HG03469 (cell line): ENCODE data around the gene ERC1.
"Not testable (repeated sequence)": the region's sequence is repeated elsewhere in the genome, so short reads cannot be mapped to it uniquely, and the experiment has no call there.

Experiments used
- ATAC-seq: cut with Tn5 transposase; IDR thresholded peaks from one replicate; pipeline ENCODE4 v1.9.1; 2021; ENCODE audit warnings: mild to moderate bottlenecking, moderate library complexity, moderate number of reproducible peaks; ENCODE audit not compliant: unreplicated experiment

Gene ERC1

DNA sequence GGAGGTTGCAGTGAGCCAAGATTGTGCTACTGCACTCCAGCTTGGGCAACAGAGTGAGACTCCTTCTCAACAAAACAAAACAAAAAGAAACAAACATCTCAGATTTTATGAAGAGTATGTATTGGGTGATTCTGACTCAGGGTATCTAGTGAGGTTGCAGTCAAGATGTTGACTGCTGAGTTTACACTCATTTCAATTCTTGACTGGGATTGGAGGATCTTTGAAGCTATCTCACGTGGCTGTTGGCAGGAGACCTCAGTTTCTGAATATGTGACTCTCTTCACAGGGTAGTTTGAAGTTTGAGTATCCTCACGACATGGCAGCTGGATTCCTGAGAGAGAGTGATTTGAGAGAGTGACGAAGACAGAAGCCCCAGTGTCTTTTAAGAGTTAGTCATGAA is 29.4 kb downstream of the ERC1 start:
- no peak for ATAC-seq

DNA sequence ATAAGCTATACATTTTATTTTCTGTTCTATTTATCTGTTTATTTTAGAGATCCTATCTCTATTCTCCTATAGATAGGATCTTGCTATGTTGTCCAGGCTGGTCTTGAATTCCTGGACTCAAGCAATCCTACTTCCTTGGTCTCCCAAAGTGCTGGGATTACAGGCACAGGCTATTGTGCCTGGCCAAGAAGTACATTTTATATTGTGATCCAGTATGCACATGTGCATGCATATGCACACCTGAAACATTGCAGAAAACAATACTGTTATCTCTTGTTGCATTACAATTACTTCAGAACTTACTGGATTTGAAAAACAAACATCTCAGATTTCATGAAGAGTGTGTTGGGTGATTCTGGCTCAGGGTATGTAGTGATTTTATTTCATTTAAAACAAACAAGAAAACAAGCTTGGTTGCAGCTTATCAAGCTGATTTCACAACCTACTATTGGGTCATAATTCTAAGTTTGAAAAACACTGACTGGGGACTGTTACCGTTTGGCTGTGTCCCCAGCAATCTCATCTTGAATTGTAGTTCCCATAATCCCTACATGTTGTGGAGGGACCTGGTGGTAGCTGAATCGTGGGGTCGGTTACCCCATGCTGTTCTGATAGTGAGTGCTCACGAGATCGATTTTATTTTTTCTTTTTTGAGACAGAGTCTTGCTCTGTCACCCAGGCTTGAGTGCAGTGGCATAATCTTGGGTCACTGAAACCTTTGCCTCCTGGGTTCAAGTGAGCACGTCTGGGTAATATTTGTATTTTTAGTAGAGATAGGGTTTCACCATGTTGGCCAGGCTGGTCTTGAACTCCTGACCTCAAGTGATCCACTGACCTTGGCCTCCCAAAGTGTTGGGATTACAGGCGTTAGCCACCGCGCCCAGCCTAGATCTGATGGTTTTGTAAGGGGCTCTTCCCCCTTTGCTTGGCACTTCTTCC is 31.3 kb downstream of the ERC1 start:
- ATAC-seq = no peak

DNA sequence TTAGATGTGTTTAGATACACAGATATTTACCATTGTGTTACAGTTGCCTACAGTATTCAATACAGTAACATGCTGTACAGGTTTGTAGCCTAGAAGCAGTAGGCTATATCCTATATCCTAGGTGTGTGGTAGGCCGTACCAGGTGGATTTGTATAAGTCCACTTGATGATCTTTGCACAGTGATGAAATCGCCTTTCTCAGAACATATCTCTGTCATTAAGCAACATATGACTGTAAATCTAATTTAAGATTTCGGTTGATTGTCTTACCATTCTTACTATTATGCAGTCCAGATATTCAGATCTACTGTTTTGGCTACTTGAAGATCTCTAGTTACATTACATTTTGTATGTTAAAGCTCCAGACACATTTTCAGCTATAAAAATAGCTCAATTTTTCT is 39.8 kb downstream of the ERC1 start:
- no peak for ATAC-seq

DNA sequence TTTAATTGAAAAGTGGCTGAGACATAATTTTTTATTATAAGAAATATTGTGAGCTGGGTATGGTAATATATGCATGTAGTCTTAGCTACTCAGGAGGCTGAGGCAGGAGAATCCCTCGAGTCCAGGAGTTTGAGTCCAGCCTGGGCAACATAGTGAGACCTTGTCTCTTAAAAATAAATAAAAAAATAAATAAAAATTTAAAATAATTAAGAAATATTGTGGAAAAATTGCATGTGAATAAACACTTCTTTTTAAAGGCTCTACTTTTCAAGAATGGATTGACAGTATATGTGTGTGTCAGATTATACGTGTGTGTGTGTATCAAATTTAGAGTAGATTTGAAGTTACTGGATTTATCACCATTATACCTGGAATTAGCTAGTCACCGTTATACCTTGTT is 43.2 kb downstream of the ERC1 start:
- ATAC-seq = no peak

DNA sequence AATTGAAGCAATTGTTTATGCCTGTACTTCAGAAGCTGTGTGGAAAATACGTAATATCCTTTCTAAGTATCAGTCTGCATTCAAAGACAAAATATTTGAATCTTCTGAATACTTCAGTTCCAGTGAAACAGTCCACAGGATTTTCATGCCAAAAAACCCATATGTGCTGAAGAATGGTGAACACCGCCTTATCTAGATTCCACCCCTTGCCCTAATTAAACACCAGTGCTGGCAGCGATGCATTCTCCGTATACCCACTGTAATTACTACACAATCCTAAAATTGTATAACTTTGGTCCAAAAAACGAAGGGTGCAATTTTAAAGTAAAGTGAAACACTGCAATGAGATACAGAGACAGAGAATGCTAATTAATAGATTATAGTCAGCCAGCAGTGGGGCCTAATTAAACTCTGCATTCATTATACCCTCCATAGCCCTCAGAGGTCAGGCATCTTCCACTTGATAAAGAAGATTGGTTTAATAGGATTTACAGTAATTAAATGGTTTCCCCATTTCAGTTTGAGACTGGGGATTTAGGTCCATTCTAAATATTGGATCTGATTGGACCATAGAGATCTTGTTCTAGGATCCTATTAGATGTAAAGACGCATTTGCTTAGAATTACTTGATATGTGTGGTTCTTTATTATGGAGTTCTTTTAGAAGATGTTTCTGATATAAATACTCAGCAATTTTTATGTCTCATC is 43.9 kb downstream of the ERC1 start:
- no peak for ATAC-seq

DNA sequence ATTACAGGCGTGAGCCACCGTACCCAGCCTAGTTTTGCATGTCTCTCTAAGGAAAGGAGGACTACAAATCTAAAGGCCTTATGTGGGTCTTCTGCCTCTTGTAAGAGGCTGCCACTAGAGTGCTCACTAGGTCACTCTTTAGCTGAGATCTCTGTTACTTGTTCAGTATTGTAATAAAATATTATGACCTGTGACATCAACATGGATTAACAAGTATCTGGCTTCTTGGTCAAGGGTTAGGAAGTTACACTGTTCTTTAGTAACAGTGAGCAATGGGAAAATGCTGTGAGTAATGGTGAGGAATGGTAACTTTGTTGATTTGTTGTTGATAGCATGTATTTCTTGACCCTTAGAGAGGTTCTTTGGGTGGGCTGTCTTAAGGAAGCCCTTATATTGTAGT is 50.5 kb downstream of the ERC1 start:
- ATAC-seq = no peak

DNA sequence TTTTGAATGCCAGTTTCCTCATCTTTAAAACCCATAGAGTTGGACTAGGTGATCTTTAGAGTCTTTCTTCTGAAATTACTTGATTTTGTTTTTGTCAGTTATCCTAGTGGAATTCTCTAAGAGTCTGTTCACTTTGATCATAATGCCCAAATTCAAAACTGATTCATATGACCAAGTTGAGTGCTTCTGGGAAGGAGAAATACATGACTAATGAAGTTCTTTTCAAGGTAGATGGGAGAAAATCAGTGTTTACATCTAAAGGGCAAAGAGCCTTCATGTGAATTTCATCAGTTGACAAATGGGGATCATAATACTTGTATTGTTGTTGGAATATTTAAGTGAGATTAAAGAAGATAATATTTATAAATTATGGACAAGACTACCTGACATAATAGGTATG is 53.2 kb downstream of the ERC1 start:
- ATAC-seq = no peak

DNA sequence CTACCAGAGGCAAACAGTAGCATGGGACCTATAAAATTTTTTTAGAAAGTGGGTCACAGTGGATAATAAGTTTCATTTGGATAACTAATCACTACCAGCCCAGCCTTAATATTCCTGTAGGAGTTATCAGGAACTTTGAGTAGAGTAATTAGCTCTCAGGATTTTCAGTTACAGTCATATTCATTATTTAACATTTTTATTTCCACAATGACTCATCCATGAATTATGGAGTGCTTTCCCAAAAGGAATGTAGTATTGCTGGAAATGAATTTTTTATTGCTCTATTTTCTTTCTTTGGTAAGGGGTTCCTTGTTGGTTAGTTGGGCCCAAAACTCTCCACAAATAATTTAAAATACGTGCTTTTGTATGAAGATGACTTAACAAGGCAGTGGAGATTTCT is 53.7 kb downstream of the ERC1 start:
- no peak for ATAC-seq

DNA sequence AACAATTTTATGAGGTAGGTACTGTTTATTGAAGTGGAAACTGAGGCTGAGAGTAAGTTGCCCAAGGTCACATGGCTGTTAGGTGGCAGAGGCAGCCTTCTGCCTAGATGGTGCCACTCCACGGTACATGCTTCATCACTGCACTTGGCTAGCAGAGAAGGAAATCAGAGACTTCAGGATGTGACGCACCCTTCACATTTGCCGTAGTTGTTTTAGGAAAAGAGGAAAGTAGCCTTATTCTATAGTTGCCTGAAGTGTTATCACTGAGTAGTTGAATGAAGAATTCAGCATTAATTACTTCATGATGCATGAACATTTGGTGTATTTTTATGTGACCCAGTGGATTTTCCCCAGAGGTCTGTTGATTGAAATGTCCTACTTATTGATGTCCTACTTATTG is 55.7 kb downstream of the ERC1 start:
- ATAC-seq = no peak

DNA sequence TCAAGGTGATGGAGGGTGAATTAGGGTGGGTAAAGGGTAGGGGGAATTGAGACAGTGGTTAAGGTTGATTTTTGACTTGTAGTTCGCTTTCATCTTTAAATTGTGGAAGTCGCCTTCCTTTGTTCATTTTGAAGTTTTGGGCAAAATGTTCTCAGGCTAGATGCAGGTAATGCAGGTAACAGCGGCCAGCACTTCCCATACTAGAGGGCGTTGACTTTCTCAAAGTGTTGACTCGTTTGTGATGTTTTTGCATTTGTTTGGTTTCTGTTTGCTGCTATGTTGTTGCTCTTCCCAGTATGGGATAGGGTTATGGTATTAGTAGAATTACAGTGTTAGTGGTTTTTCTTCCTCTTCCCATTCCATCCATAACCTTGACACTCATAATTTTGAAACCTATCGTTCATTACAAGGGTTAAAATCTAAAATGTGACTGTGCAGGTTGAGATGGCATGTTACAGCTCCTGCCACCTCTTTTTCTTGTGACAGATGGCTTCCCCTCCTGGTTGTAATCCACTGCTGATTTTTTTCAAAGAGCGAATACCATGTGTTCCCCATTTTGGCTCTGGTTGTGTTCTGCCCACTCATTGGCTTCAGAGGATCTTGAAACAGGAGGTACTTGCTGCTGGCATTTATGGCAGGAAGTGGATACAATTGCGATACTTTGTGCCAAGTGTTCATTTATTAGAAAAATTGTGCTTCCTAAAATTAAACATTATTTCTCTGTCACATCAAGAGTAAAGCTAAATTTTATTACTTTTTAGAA is 57.1 kb downstream of the ERC1 start:
- ATAC-seq = no peak

DNA sequence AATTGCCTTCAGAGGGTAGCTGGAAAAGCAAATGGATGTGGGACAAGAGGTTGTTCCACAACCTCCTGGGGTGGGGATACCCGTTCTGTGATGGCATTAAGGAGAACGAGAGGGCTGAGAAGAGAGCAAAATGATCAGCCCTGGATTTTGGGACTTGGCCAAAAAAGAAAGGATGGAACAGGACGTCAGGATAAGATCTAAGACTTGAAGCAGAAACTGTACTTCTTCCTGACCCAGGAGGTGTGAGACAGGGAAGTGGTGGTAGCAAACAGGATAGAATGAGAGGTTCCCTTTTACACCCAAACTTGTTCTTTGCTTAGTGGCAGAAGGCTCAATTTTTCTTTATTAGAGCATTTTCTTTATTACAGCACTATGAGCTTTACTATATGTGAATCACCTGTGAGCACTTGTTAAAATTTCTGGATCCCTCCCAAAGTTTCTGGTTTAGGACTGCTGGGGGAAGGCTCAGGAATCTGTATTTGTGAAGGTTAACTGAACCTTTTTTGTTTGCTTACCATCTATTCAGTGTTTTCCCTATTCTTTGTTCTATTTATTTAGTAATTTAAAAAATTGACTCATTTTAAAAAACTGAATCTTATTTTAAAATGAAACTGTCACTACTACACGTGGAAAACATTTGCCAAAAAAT is 59.2 kb downstream of the ERC1 start:
- ATAC-seq = no peak

DNA sequence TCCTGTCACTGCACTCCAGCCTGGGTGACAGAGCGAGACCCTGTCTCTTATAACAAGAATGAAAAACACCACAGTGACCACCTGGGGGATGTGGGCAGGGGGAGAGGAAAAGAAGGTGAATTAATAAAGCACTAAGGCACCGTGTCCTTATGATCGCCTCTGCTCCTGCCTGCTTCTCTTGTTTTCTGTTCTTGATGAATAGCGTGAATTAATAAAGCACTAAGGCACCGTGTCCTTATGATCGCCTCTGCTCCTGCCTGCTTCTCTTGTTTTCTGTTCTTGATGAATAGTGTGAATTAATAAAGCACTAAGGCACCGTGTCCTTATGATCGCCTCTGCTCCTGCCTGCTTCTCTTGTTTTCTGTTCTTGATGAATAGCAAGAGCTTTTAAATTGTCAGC is 60.6 kb downstream of the ERC1 start:
- ATAC-seq = not testable (repeated sequence)

DNA sequence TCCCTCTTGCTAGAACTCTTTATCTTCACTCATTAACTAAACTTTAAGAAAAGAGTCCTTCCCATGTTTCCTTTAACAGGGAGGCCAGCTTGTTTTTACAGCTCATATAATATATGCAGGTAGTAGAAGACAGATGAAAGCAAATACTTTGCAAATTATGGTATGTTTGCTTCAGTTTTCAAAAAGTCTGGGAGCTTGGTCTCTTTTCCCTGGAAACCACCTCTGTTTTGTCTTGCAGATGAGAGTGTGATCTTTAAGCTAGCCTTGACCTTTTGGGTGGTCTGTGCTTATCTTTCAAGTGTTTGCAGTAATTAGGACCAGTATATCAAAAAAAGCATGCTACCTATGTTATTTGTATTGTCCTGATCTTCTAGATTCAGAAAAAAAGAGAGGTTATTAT is 62.7 kb downstream of the ERC1 start:
- no peak for ATAC-seq

DNA sequence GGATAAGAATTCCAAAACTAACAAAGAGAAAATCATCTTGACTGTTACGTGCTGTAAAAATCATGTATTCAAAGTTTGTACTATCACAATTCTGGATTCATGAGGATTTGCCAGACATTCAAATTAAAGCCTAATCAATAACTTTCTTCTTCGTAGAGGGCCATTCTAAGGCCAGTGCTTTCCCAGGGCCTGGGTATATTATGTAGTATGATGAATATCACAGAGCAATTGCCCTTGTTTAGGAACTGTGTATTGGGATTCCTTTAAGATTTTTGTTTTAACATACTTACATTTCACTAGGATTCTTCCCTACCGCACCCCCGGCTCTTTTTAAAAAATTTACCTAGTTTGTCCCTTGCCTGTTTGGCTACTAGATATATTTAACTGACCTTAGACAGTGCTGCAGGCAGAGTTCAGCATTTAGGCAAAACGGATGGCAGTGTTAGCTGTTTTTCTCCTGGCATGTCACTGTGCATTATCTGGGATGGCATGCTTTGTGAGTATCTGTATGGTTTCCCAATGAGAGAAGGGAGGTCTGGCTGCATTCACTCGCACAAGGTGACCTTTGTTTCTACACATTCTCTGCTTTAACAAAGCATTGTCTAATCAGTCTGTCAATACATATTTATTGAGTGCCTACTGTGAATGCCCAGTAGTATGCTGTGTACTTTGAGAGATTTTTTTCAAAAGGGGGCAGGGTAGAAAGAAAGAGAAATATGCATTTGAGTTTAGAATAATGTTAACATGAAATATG is 63.3 kb downstream of the ERC1 start:
- no peak for ATAC-seq

DNA sequence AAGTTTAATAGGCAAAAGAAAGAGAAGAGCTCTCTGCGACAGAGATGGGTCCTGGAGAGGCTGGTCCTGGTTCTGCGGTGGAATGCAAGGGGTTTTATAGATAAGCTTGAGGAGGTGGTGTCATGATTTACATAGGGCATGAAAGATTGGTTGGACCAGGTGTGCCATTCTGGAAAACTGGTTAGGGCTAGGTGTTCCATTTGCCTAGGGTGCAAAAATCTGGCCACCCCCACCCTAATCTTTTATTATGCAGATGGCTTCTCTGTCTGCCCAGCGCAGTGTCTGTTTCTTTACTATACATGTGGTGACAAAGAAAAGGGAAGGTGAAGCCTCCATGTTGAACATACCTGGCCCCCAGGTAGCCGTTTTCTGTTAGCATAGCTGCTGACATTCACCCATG is 65.4 kb downstream of the ERC1 start:
- no peak for ATAC-seq

DNA sequence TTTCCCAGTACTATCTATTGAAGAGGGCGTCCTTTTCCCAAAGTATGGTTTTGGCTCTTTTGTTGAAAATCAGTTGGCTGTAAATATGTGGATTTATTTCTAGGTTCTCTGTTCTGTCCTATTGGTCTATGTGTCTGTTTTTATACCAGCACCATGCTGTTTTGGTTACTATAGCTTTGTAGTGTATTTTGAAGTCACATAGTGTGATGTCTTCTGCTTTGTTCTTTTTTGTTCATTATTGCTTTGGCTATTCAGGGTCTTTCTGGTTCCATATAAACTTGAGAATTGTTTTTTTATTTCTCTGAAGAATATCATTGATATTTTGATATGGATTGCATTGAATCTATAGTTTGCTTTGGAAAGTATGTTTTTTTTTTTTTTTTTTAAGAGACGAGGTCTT is 67.4 kb downstream of the ERC1 start:
- ATAC-seq = no peak

DNA sequence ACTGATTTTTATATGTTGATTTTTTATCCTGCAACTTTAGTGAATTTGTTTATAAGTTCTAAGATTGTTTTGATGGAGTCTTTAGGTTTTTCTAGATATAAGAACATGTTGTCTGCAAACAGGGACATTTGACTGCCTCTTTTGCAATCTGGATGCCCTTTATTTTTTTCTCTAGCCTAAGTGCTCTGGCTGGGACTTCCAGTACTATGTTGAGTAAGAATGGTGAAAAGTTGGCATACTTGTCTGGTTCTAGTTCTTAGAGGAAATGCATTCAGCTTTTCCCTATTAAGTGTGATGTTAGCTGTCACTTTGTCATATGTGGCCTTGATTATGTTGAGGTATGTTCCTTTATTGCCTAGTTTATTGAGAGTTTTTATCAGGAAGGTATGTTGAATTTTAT is 68.1 kb downstream of the ERC1 start:
- no peak for ATAC-seq

DNA sequence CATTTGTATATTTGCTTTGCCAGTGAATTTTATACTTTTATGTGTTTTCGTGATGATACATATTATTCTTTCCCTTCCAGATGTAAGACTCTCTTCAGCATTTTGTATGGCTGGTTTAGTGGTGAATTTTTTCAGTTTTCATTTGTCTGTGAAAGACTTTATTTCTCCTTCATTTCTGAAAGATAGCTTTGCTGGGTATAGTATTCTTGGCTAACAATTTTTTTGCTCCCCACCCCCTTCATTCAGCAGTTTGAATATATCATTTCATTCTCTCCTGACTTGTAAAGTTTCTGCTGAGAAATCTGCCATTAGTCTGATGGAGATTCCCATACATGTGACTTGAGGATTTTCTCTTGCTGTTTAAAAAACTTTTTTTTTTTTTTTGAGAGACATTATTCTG is 72.8 kb downstream of the ERC1 start:
- ATAC-seq = no peak

DNA sequence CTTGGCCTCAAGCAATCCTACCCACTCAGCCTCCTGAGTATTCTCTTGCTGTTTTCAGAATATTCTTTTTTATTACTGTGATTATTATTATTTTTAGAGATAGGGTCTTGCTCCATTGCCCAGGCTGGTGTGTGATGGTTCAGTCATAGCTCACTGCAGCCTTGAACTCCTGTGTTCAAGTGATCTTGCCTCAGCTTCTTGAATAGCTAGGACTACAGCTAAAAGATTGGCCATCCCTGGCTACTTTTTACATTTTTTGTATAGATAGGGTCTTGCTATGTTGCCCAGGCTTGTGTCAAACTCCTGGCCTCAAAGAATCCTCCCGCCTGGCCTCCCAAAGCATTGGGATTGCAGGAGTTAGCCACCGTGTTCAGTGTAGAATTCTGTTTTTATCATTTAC is 73.3 kb downstream of the ERC1 start:
- no peak for ATAC-seq

DNA sequence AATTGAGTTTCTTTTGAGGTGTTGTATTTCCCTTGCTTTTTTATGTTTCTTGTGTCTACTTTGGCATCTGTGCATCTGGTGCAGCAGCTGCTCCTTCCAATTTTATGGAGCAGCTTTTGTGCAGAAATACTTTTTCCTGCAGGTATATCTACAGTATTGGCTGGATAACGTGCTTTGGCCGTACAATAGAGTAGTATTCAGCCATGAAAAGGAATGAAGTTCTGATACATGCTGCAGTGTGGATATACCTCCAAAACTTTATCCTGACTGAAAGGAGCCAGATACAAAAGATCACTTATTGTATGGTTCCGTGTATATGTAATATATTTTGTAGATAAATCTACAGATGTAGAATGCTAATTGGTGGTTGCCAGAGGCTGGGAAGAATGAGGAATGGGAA is 74.6 kb downstream of the ERC1 start:
- no peak for ATAC-seq
